HG02981 (cell line): ENCODE measurements around the gene ROR1.
A peak's percentile ranks its signal among the peaks of the same experiment; 100 is the strongest.

Experiments
- ATAC-seq: cut with Tn5 transposase; IDR thresholded peaks from one replicate; pipeline ENCODE4 v1.9.1; 2021; ENCODE audit warnings: mild to moderate bottlenecking, moderate library complexity; ENCODE audit not compliant: unreplicated experiment

The ROR1 gene

DNA sequence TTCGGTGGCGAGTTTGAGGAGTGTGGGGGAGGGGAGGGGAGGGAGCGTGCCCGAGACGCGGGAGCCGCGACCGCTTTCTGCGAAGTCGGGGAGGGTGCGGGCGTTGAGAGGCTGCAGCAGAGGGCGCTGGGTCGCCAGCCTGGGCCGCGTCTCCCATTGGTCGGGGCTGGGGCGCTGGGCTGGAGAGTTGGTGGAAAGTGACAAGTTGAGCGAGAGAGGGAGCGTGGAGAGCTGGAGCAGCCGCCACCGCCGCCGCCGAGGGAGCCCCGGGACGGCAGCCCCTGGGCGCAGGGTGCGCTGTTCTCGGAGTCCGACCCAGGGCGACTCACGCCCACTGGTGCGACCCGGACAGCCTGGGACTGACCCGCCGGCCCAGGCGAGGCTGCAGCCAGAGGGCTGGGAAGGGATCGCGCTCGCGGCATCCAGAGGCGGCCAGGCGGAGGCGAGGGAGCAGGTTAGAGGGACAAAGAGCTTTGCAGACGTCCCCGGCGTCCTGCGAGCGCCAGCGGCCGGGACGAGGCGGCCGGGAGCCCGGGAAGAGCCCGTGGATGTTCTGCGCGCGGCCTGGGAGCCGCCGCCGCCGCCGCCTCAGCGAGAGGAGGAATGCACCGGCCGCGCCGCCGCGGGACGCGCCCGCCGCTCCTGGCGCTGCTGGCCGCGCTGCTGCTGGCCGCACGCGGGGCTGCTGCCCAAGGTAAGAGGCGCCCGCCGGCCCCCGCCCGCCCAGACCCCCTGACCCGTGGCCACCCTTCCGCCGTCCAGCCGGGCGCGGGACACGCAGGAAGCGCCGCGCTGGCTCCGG, at the start of gene ROR1:
TSS of gene ROR1 (plus strand) at position 203 of the 802 bp plus-strand sequence.
- ATAC-seq = peak; percentile 89

DNA sequence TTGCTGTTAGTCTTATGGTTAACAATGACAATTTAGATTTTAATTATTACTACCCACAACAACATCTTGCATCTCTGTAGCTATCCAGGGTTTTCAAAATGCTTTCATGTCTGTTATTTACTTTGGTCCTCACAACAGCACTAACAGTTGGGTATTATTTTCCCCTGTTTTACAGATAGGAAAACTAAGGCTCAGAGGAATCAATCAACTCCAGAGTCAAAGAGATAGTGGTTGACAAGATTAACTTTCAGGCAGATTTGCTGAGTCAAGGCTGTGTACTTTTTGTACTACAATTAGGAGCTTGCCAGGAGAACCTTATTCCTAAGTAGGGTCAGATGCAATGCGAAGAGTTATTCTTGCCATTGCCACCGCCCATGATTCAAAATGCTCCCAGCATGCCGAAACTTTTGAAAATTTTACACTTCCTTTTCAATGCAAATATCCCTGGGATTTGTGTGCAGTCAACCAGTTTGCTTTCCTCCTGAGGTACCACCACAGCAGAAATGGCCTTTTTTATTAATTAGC, 49.4 kb upstream of the ROR1 start:
- ATAC-seq = no peak

DNA sequence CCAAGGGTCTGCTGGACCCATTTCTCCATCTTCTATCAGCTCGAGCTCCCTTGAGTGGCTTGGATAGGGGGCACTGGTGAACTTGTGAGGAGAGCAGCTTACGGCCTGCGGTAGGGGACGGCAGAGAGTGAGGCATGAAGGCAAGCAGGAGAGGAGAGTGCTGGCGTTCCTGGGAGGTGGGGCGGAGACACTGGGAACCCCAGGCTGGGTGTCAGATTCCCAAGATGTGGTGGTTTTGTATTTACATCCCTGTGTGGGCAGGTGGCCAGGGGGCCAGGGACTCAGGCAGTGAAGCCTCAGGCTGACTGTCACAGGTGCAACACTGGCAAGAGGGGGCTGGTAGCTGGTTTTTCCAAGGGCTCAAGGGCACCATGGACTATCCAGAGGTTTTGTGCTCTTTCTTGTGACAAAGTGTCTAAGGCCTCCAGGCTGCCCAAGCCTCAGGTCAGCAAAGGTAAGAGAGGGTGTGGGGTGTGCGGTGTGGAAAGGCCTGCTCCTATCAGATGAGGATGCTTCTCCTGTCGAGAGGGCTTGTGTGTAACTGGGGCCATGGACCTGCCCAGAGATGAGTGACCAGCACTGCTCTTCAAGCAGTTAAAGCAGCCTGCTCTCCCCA, 45.1 kb upstream of the ROR1 start:
- ATAC-seq = no peak

DNA sequence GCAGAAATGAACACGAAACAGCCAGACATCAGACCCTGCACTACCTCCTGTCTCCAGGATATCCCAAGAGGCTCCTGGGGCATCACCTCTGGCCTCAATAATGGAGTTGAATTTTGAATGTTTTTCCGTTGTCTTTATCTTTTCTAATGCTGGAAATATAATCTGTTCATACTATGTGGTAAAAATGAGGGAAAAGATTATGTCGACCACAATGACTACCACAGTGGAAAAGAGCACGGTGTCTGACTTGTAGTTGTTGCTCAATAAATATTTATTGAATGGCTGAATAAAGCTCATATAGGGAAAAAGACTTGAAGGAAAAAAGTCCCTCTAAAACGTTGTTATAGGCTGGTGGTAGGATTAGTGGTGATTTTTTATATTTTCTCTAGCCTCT, 44.6 kb upstream of the ROR1 start:
- ATAC-seq = no peak

DNA sequence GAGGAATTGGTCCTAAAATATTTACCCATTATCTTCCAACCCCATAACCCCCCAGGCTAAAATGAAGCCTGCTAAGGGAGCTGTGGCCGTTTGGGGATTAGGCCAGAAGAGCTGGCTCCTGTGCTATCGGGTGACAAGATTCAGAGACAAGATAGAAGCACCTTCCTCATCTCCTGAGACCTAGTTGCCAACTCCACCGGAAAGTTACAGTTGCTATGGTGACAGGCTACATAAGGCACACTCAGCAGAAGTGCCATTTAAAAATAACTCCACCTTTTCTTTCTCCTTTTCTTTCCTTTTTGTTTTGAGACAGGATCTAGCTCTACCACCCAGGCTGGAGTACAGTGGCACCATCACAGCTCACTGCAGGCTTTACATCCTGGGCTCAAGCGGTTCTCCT, 43.6 kb upstream of the ROR1 start:
- no peak for ATAC-seq

DNA sequence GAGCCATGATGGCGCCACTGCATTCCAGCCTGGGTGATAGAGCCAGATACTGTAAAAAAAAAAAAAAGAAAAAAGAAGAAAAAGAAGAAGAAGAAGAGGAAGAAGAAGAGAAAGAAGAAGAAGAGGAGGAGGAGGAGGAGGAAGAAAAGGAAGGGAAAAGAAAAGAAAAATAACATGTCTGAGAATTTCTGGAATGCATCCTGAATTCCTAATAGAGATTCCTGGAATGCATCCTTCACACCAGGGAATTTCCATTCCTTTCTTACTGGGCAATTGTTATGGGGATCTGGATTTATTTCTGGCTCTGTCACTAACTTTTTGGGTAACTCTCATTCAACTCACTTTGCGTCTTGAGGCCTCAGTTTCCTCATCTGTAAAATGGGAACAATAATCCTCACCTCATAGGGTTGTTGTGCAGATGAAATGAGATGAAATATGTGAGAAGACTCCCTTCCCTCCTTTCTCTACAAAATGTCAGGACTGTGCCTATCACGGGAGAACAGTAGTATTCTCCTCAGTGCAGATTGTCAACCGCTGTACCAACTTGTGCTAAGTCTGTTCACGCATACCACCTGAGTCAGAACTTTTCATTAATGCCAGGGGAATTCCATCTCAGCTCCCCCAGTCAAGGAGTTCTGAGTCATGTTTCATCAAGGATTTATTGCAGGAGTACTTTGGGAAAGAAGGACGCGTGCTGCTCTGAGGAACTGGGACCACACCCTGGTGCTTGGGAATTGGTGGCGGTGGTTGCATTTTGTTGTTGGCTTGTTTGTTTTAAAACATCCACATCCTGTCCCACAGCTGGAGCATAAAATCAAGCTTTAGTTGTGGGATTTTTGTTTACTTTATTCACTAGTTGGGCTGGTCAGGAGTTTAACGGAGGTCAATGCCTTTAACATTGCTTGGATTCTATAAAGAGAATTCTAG, 42.4 kb upstream of the ROR1 start:
- ATAC-seq = no peak

DNA sequence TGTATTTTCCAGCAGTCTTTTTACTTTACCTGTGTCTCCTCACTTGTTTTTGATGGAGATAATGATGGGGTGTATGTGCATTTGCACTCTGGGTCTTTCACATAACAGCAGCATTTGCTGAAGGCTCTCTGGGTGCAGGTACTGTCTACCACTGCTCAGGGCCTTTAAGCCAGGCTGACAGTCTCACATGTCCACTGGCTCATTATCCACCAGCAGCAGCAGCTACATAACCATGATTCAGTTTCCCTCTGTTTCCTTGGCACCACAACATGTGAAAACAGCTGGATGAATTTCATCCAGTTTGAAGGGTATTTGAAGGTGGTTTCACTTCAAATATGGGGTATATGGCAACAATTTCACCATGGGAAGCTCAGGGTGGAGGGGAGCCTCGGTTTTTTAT, 41.2 kb upstream of the ROR1 start:
- ATAC-seq = no peak

DNA sequence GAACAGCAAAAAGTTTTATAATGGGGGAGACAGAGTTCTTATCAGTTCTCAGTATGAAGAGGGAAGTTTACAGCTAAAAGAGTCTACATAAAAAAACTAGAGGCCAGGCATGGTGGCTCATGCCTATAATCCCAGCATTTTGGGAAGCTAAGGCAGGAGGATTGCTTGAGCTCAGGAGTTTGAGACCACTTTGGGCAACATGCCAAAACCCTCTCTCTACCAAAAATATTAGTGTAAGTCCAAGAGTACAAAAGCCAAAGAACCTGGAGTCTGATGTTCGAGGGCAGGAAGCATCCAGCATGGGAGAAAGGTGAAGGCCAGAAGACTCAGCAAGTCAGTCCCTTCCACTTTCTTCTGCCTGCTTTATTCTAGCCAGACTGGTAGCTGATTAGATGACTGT, 35.0 kb upstream of the ROR1 start:
- ATAC-seq = no peak

DNA sequence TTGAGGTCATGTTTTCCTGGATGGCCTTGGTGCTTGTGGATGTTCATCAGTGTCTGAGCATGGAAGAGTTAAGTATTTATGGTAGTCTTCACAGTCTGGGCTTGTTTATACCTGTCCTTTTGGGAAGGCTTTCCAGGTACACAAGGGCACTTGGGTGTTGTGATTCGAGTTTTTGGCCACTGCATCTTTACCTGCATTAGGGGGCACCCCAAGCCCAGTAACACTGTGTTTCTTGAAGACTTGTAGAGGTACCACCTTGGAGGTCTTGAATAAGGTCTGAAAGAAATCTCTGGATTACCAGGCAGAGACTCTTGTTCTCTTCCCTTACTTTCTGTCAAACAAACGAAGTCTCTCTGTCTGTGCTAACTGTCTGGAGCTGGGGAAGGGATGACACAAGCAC, 34.4 kb upstream of the ROR1 start:
- no peak for ATAC-seq

DNA sequence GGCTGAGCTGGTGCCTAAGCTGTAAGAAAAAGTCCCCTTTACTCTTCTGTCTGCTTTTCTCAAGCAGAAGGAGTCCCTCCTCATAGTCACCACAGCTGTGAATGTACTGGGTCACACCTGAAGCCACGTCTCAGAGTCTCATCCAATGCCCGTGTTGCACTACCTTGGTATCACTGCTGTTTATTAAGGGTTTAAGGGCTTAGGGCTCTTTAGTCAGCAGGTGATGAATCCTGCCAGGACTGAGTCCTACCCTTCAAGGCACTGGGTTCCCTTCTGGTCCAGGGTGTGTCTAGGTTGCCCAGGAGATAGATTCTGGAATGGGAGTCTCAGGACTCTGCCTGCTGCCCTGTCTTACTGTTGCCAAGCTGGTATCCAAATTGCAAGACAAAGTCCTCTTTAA, 33.4 kb upstream of the ROR1 start:
- no peak for ATAC-seq

DNA sequence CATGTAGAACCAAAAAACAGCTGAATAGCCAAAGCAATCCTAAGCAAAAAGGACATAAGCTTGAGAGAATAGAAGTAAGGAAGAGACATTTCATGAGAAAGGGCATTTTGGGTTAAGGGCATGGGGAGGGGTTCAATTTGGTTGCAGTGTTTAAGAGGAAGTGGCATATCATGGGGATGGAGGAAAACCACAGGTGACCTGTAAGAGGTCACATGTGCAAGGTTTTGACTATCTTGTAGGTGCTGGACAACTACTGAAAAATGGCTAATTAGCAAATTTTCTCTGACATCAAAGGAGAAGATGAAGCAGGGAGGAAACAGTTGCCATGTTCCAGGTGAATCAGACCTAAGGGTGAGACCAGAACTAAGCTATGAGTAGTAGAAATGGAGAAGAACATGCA, 31.3 kb upstream of the ROR1 start:
- no peak for ATAC-seq

DNA sequence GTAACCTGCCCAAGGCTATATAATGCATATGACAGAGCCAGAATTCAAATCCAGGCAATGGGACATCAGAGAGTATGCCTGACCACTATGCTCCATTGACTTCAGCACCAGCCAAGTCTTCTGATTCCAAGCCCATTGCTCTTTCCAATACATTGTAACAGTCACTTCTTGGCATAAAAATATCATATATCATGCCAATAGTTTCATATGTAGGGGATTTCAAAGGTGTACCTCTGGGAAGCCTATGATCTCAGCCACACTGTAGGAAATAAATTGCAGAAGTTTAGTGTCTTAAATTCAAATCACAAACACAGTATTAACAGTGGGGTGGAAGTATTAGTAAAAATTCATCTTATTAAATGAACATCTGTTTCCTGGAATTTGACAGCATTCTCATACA, 30.0 kb upstream of the ROR1 start:
- no peak for ATAC-seq

DNA sequence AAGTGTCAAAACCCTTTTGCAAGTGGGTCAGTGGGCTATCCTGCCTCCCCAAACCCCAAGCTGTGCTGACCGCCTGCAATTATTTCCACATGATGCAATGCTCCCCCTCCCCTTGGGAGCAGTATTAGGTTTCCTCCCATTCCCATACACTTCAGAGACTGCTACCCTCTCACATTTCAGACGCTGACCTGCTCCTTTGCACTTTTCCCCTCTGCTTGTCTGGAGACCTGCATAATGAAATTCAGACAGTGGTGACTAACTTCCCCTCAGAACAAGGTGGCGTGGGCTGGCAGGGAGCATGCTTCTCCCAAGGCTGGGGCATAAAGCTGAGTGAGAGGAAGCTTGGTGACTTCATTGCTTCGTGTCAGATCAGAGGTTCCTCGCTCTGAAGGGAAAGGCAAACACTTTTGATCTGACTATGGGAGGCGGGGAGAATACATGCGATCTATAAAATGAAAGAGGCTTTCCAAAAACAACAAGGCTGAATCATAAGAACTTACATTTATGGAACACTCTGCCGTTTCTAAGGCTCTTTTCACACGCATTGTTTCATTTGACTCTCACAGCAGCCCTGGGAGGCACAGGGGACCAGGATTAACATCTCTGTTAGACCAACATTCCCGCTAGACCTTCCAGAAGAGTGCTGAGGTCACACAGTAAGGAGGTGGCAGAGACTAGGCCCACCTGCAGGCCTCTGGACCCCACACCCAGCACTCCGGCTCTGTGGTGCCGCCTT, 27.5 kb upstream of the ROR1 start:
- ATAC-seq = no peak

DNA sequence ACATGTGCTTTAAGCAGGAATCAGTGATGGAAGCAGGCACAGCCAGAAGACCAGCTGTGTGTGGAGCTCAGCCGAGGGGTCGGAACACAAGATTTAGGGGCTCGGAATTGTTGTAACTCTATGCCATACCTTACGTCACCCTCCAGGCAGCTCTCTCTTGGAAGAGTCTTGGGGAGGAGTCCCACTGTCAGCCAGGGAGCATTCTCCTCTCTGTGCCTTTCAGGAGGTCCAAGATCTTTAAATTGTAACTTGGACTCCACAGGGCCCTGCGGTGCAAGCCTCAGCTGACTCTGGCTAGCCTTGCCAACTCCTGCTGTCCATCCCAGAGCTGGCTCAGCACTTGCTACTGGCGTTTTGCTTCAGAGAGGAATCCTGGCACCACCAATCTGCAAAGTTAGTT, 26.4 kb upstream of the ROR1 start:
- no peak for ATAC-seq

DNA sequence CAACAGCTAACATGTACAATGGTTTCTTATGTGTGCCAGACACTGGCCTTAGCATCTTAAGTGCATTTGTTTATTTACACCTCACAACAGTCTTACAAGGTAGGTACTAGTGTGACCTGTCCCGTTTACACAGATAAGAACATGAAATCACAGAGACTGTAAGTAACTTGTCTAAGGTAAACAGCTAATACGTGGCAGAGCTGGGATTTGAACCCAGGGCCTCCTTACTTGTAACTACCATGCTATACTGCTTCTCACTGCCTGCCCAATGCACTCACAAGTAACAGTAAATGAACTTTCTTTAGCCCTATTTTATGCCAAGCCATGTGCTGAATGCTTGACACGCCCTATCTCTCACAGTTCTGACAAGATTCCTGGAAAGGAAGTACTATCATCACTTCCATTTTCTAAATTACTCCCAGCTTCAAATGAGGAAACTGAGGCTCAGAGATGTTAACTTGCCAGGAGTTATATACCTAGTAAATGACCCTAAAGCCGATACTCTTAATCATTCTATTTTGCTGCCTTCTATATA, 25.7 kb upstream of the ROR1 start:
- no peak for ATAC-seq

DNA sequence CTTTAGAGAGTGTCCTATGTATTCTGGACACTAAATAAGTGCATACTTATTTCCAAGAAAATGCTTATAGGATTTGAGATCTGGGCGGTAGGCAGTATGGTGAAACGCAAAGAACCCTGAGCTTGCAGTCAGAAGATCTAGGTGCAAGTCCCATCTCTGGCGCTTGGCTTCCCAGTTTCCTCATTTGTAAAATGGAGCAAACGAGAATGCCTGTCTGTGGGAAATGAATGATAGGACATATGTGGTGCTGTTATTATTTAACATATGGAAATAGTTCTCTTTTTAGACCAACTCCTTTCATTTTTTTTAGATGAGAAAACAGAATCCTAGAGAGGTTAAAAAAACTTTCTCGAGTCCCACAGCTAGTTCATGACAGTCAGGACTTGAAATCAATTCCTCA, 25.2 kb upstream of the ROR1 start:
- no peak for ATAC-seq

DNA sequence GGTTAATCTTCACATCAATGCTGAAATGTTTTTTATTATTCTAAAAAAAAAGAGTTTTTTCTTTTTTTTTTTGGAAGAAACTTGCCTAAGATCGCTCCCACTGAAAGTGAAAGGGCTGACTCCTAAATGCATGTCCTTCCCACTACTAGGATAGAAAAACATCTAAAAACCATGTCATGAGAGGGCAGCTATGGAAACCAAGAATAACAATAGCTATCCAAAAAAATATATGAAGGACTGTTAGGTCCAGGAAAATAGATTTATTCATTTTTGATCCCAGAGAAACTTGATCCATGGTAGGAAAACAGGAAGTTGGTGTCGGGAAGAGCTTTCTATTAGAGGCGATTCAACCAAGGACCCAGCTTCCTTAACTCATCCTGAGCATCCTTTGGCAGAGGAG, 23.1 kb upstream of the ROR1 start:
- no peak for ATAC-seq

DNA sequence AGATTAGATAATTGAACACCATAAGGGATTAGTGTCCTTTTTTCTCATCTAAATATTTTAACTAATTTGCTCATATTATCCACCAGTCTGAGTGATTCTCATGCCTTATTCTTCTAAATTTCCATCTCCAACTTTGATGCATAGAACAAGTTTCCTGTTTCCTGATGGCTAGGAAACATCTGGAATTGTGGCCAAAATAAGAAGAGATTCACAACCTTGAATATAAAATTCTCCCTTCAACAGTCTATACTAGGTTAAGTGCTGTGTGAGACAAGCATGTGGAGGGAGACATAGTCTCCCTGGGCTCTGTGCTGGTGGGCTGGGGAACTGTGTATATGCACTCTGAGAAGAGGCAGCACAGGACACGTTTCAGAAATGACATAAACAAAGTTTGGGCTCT, 21.6 kb upstream of the ROR1 start:
- ATAC-seq = no peak

DNA sequence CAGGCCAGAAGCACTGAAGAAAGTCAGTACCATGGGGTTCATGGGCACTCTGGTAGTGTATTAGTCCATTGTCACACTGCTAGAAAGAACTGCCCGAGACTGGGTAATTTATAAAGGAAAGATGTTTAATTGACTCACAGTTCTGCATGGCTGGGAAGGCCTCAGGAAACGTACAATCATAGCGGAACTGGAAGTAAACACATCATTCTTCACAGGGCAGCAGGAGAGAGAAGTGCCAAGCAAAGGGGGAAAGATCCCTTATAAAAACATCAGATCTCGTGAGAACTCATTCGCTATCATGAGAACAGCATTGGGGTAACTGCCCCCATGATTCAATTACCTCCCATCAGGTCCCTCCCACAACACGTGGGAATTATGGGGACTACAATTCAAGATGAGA, 20.2 kb upstream of the ROR1 start:
- ATAC-seq = no peak

DNA sequence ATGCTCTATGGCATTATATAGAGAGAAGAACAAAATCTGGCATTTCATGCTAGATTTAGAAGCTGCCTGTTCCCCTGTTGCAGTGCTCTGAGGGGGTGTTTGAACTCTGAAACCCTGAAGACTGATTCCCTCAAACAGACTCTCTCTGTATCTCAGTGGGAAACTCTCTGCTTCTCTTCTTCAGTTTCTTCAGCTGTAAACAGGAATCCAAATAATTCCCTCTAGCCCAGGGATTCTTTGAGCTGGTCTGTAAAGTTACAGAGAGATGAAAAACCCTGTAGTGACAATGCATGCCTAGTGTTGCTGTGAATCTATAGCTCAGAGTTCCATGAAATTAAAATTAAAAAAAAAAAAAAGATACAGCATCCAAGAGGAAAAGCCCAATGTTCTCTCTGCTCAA, 17.0 kb upstream of the ROR1 start:
- ATAC-seq = no peak

DNA sequence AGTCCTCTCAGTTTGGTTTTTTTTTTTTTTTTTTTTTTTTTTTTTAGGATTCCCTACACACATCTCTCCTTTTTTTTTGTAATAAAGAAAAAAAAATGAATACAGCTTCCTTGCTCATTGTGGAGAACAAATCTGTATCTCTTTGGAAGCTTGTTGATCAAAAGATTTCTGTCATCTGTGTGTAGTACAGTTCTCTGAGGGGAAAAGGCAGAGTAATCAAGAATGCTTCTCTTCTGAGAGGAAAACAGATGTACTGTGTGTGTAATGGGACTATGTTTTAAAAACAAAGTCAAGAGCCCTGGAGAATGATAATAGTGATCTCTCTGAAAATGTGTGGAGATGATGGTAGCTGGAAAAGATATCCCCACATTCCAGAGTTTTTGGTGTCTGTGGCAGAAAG, 16.5 kb upstream of the ROR1 start:
- ATAC-seq = no peak
